HepG2 (cell line): ENCODE data around the gene FRMD8. TPM values are rescaled to one million over a fixed set of nuclear protein-coding genes. Genes with fewer than 3 reads are reported as not detected.

Source experiments
- AGO2 ChIP-seq: fragments of 200-400 bp; formaldehyde crosslinking; optimal IDR thresholded peaks from 2 replicates; pipeline ENCODE3; 2017; ENCODE audit warnings: mild to moderate bottlenecking, low read depth, low read length, moderate library complexity
- BORCS8-MEF2B ChIP-seq: sonication (generic); formaldehyde crosslinking; IDR thresholded peaks from 2 replicates; pipeline ENCODE4 v1.8.0; 2022; ENCODE audit warnings: mild to moderate bottlenecking, missing genetic modification reagents
- CREBL2 ChIP-seq: sonication (generic); formaldehyde crosslinking; IDR thresholded peaks from 2 replicates; pipeline ENCODE4 v1.8.1; 2023; ENCODE audit warnings: missing genetic modification reagents, mild to moderate bottlenecking, borderline replicate concordance
- ELF1 ChIP-seq: sonication (generic); formaldehyde crosslinking; IDR thresholded peaks from 2 replicates; pipeline ENCODE4 v1.4.0; 2020; ENCODE audit warnings: missing genetic modification reagents
- ISX ChIP-seq: sonication (generic); formaldehyde crosslinking; conservative IDR thresholded peaks from 2 replicates; pipeline ENCODE4 v1.5.0; 2020; ENCODE audit warnings: missing genetic modification reagents
- MIER2 ChIP-seq: IDR thresholded peaks from 2 replicates; pipeline ENCODE4 v1.6.1; 2016; ENCODE audit warnings: missing biosample characterization, missing genetic modification reagents
- MXD1 ChIP-seq: sonication (generic); formaldehyde crosslinking; IDR thresholded peaks from 2 replicates; pipeline ENCODE4 v1.4.0; 2020; ENCODE audit warnings: mild to moderate bottlenecking, missing genetic modification reagents
- PATZ1 ChIP-seq: sonication (generic); formaldehyde crosslinking; IDR thresholded peaks from 2 replicates; pipeline ENCODE4 v1.4.0; 2020; ENCODE audit warnings: missing genetic modification reagents
- PHF21A ChIP-seq: sonication (generic); formaldehyde crosslinking; IDR thresholded peaks from 2 replicates; pipeline ENCODE4 v1.5.0; 2020; ENCODE audit warnings: mild to moderate bottlenecking, missing genetic modification reagents
- SALL2 ChIP-seq: sonication (generic); formaldehyde crosslinking; IDR thresholded peaks from 2 replicates; pipeline ENCODE4 v1.8.1; 2023; ENCODE audit warnings: mild to moderate bottlenecking, missing genetic modification reagents, inconsistent platforms
- SATB2 ChIP-seq: sonication (generic); formaldehyde crosslinking; IDR thresholded peaks from 2 replicates; pipeline ENCODE4 v1.5.0; 2020; ENCODE audit warnings: missing genetic modification reagents
- SMARCE1 ChIP-seq: fragments of 450-650 bp; IDR thresholded peaks from 2 replicates; pipeline ENCODE4 v1.6.1; 2017; ENCODE audit warnings: borderline replicate concordance
- SNAPC5 ChIP-seq: sonication (generic); formaldehyde crosslinking; IDR thresholded peaks from 2 replicates; pipeline ENCODE4 v1.8.1; 2023; ENCODE audit warnings: mild to moderate bottlenecking, missing genetic modification reagents, borderline replicate concordance
- SOX6 ChIP-seq, 2 experiments: fragments of 450-650 bp in 1 of 2; sonication (generic) in 1 of 2; formaldehyde crosslinking in 1 of 2; IDR thresholded peaks; 2 replicates each; pipeline versions ENCODE4 v1.4.0 to v1.6.1; 2017 to 2020; ENCODE audit warnings: antibody characterized with exemption in 1 of 2, mild to moderate bottlenecking in 1 of 2, missing genetic modification reagents in 1 of 2
- XRCC5 ChIP-seq: fragments of 200-400 bp; formaldehyde crosslinking; optimal IDR thresholded peaks from 2 replicates; pipeline ENCODE3; 2017; ENCODE audit warnings: mild to moderate bottlenecking, low read length
- ZIK1 ChIP-seq: sonication (generic); formaldehyde crosslinking; IDR thresholded peaks from 2 replicates; pipeline ENCODE4 v1.5.0; 2020; ENCODE audit warnings: mild to moderate bottlenecking, low read depth, missing genetic modification reagents, borderline replicate concordance
- ZNF224 ChIP-seq: sonication (generic); formaldehyde crosslinking; IDR thresholded peaks from 2 replicates; pipeline ENCODE4 v1.5.0; 2020; ENCODE audit warnings: mild to moderate bottlenecking, missing genetic modification reagents
- ZNF251 ChIP-seq: sonication (generic); formaldehyde crosslinking; IDR thresholded peaks from 2 replicates; pipeline ENCODE4 v1.9.0; 2021; ENCODE audit warnings: mild to moderate bottlenecking, missing genetic modification reagents
- ZNF350 ChIP-seq: sonication (generic); formaldehyde crosslinking; IDR thresholded peaks from 2 replicates; pipeline ENCODE4 v1.4.0; 2020; ENCODE audit warnings: mild to moderate bottlenecking, low read depth, missing genetic modification reagents, borderline replicate concordance
- ZNF570 ChIP-seq: sonication (generic); formaldehyde crosslinking; IDR thresholded peaks from 2 replicates; pipeline ENCODE4 v1.4.0; 2020; ENCODE audit warnings: mild to moderate bottlenecking, missing genetic modification reagents, borderline replicate concordance
- ZNF574 ChIP-seq: sonication (generic); formaldehyde crosslinking; IDR thresholded peaks from 2 replicates; pipeline ENCODE4 v1.4.0; 2020; ENCODE audit warnings: missing genetic modification reagents
- ZNF580 ChIP-seq: IDR thresholded peaks from 2 replicates; pipeline ENCODE4 v1.6.1; 2016; ENCODE audit warnings: low read depth, borderline replicate concordance
- ZSCAN25 ChIP-seq: sonication (generic); formaldehyde crosslinking; IDR thresholded peaks from 2 replicates; pipeline ENCODE4 v1.8.0; 2022; ENCODE audit warnings: mild to moderate bottlenecking, missing genetic modification reagents
- polyA plus RNA-seq, 8 experiments: library from polyadenylated mRNA; depleted of rRNA in 3 of 8; stranded (reverse) in 7 of 8; unstranded in 1 of 8; fragments of >200 nt; fragmentation: Illumina TruSeq in 4 of 8; extraction: Trizol in 4 of 8; gene quantifications; 2 replicates each; pipeline versions ENCODE4 v1.2.1 to v1.2.3, GENCODE V29; 2011 to 2016; ENCODE audit warnings: low read depth in 4 of 8, missing spikeins in 1 of 8, mixed read lengths in 1 of 8; ENCODE audit not compliant: insufficient read depth in 1 of 8
- total RNA-seq, 5 experiments: library from RNA; depleted of rRNA; stranded (reverse); fragments of >200 nt; fragmentation: Illumina TruSeq; extraction: Trizol; gene quantifications; 2 replicates each; pipeline ENCODE4 v1.2.3, GENCODE V29; 2016; ENCODE audit warnings: low read depth in 1 of 5

Gene FRMD8
- total and polyA plus RNA-seq, 2 of the 13 experiments (the other 11 are each of a cell fraction or from before 2014, with no cell fraction given): 5.8 to 20.6 TPM

GRCh38 chr11:65420979-65421793 is 34.7 kb downstream of the FRMD8 start (continued):
- TF ChIP-seq PATZ1 (CRISPR knock-in tag) (peak; percentile 93), MXD1 (CRISPR knock-in tag) (no peak; the same call in 1 of the 2 replicates), ZNF574 (CRISPR knock-in tag) (peak; percentile 82), ZNF224 (CRISPR knock-in tag) (no peak), SMARCE1 (no peak), PHF21A (CRISPR knock-in tag) (peak; percentile 74; the same call in 1 of the 2 replicates), BORCS8-MEF2B (CRISPR knock-in tag) (no peak), SATB2 (CRISPR knock-in tag) (peak; percentile 56; the same call in 1 of the 2 replicates), ZSCAN25 (CRISPR knock-in tag) (peak; percentile 36; the same call in 1 of the 2 replicates), SNAPC5 (CRISPR knock-in tag) (no peak), ELF1 (CRISPR knock-in tag) (no peak), SALL2 (CRISPR knock-in tag) (peak; percentile 59; the same call in 1 of the 2 replicates), MIER2 (no peak), ZNF580 (CRISPR knock-in tag) (peak; percentile 68), ISX (CRISPR knock-in tag) (no peak; the same call in 1 of the 2 replicates), ZIK1 (CRISPR knock-in tag) (peak; percentile 72; the same call in 1 of the 2 replicates), XRCC5 (no peak), CREBL2 (CRISPR knock-in tag) (no peak), ZNF570 (CRISPR knock-in tag) (no peak), AGO2 (peak; percentile 38), SOX6 (IDR thresholded peaks at IDR 0.05) (no peak), SOX6 (CRISPR knock-in tag; IDR thresholded peaks at IDR 0.05) (peak; percentile 53; the same call in 1 of the 2 replicates), ZNF251 (CRISPR knock-in tag) (no peak), ZNF350 (CRISPR knock-in tag) (peak; percentile 69)
